Coronary artery (tissue), 2 donors: ENCODE results near the gene TSPYL2.

ENCODE experiments used
- DNase-seq: peaks from one replicate; pipeline ENCODE4 v3.0.0-alpha.2; 2017; ENCODE audit warnings: low spot score
- H3K27ac ChIP-seq, 2 donors: fragments of 200-600 bp; sonication (generic); one replicate each; pipeline ENCODE4 v1.5.1; 2016 to 2019
- H3K4me3 ChIP-seq: fragments of 200-600 bp; sonication (generic); 2 replicates; pipeline ENCODE4 v1.5.1; 2016; ENCODE audit warnings: mild to moderate bottlenecking, moderate library complexity
- TF ChIP-seq, protein P1 (sequence below): fragments of 200-600 bp; sonication (generic); IDR thresholded peaks from one replicate; pipeline ENCODE4 v1.5.1; 2019; ENCODE audit warnings: antibody characterized with exemption

Gene TSPYL2

DNA sequence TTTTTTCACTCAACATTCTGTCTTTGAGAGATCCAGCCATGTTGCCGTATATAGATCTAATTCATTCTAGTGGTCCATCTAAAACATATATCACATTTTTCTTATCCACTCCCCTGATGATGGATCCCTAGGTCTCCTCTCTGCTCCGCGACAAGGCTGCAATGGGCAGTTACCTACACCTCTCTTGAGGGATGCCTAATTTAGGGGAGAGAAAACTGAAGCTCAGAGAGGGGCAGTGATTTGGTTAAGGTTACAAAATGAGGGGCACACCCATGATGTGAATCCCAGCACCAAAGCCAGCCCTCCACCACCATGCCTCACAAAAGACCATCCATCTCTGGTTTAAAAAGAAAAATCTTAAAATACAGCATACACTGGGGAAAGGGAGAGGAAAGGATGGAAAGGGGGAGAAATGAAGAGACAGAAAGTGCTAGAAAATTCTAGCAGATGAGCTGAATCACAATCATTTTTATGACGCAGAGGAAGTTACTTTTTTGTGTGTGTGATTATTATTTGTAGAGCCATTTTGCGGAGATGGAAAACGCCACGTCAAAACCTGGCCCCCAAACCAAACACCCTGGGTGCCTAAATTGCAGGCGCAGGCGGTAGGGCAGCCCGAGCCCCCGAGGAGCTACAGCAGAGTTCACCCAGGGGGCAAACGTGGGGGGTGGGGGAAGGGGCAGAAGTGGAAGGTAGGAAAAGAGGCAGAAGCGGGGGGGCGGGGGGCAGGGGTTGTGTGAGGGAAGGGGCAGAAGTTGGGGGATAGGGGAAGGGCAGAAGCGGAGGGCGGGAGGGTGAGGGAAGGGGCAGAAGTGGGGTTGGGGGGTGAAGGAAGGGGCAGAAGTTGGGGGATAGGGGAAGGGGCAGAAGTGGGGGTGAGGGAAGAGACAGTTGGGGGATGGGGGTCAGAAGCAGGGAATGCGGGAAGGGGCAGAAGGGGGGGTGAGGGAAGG lies 1.3 kb upstream of the TSPYL2 start:
- Histone ChIP-seq H3K27ac (peak overlapping the region; percentile 62 to 87), H3K4me3 (peak overlapping the region; percentile 77)
- no peak for DNase-seq
- TF ChIP-seq, protein P1, sequence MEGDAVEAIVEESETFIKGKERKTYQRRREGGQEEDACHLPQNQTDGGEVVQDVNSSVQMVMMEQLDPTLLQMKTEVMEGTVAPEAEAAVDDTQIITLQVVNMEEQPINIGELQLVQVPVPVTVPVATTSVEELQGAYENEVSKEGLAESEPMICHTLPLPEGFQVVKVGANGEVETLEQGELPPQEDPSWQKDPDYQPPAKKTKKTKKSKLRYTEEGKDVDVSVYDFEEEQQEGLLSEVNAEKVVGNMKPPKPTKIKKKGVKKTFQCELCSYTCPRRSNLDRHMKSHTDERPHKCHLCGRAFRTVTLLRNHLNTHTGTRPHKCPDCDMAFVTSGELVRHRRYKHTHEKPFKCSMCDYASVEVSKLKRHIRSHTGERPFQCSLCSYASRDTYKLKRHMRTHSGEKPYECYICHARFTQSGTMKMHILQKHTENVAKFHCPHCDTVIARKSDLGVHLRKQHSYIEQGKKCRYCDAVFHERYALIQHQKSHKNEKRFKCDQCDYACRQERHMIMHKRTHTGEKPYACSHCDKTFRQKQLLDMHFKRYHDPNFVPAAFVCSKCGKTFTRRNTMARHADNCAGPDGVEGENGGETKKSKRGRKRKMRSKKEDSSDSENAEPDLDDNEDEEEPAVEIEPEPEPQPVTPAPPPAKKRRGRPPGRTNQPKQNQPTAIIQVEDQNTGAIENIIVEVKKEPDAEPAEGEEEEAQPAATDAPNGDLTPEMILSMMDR: no peak

DNA sequence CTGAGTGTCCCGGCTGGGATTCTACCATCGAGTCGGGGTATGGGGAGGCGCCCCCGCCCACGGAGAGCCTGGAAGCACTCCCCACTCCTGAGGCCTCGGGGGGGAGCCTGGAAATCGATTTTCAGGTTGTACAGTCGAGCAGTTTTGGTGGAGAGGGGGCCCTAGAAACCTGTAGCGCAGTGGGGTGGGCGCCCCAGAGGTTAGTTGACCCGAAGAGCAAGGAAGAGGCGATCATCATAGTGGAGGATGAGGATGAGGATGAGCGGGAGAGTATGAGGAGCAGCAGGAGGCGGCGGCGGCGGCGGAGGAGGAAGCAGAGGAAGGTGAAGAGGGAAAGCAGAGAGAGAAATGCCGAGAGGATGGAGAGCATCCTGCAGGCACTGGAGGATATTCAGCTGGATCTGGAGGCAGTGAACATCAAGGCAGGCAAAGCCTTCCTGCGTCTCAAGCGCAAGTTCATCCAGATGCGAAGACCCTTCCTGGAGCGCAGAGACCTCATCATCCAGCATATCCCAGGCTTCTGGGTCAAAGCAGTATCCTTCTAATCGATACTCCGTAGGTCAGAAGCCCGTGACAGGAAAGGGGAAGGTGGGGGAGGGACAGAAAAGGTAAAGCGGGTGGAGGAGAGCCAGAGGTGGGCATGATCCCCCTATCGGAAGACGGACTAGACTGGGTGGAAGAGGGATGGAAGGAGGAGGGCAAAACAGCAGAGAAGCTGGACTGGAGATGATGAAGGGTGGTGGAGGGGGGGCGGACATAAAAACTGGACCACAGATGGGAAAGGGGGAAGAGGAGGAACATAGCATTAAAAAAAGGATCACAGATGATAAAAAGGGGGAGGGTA lies 828 bp downstream of the TSPYL2 start:
- peak; percentile 72 for DNase-seq
- H3K4me3 ChIP-seq: peak overlapping the region; percentile 77
- TF ChIP-seq, protein P1: no peak
- peak overlapping the region; percentile 94 for H3K27ac ChIP-seq

DNA sequence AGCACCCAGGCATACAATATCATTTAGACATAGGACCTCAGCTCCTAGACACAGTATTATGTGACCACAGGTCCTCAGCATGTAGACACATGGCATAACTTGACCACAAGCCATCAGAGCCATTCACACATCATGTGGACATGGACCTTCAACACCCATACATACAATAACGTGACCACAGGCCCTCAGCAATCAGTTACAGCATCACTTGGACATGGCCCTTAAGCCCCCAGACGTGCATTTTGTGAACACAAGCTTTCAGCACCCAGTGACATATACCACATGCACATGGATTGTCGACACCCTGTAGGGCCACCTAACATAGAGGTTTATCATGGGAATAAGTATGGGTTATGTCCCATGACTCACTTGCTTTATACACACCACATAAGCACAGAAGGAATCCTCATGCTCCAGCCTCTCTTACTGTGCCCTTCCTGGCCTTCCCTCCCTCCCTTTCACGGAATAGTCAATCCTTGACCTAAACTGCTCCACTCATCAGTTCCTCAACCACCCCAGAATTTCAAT lies 1.9 kb downstream of the TSPYL2 start:
- DNase-seq: no peak
- TF ChIP-seq, protein P1: no peak
- peak overlapping the region; percentile 77 for H3K4me3 ChIP-seq
- H3K27ac ChIP-seq: peak overlapping the region; percentile 94

DNA sequence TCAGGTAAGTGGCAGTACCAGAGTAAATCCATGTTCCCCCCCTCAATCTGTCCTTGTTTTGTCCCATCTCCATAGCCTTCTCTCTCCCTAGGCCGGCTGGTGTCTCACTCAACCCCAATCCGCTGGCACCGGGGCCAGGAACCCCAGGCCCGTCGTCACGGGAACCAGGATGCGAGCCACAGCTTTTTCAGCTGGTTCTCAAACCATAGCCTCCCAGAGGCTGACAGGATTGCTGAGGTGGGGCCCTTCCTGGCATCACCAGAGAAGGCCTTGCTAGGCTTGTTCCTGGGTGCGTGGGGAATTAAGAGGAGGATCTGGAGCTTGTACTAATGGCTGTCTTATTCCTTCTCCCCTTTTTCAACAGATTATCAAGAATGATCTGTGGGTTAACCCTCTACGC lies 2.7 kb downstream of the TSPYL2 start:
- Histone ChIP-seq H3K4me3 (peak overlapping the region; percentile 77), H3K27ac (peak overlapping the region; percentile 15 to 94)
- no peak for DNase-seq
- TF ChIP-seq, protein P1: no peak

DNA sequence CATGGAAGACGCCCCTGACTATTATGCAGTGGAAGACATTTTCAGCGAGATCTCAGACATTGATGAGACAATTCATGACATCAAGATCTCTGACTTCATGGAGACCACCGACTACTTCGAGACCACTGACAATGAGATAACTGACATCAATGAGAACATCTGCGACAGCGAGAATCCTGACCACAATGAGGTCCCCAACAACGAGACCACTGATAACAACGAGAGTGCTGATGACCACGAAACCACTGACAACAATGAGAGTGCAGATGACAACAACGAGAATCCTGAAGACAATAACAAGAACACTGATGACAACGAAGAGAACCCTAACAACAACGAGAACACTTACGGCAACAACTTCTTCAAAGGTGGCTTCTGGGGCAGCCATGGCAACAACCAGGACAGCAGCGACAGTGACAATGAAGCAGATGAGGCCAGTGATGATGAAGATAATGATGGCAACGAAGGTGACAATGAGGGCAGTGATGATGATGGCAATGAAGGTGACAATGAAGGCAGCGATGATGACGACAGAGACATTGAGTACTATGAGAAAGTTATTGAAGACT lies 3.6 kb downstream of the TSPYL2 start:
- H3K27ac ChIP-seq: peak overlapping the region; percentile 30 to 78
- no peak for DNase-seq
- TF ChIP-seq, protein P1: no peak
- peak overlapping the region; percentile 46 for H3K4me3 ChIP-seq

DNA sequence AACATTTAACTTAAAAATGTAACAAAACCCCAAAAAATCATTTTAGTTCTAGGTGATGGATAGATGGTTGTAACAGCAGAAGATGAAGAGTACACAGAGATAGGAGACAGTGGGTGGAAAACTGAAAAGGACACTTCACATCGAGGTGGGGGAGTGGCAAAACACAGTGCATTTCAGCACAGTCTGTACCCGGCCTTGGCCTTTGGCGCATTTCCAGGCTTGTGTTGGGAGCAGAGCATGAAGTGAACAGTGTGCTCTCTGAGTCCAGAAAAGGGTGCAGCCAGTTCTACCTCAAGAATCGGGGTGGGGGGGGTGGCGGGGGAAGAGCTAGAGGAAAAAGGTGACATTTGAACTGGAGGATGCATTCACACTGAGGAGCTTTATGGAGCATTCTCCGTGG lies 4.3 kb downstream of the TSPYL2 start:
- TF ChIP-seq, protein P1: no peak
- H3K27ac ChIP-seq: peak overlapping the region; percentile 75 to 78
- peak; percentile 74 for DNase-seq
- peak overlapping the region; percentile 46 for H3K4me3 ChIP-seq
